DLD1 (cell line): Measurements from ENCODE around the gene NUMB.

Source experiments
- in situ Hi-C: cut with HindIII; loops from 2 replicates; pipeline ENCODE4 v1.10.0; 2017; ENCODE audit warnings: low sequenced_read_pairs

The NUMB gene

GRCh38 chr14:73458183-73458976 is at the start of gene NUMB:
Gene NUMB, minus strand, starts transcription at chr14:73458546. Its CDS starts 102,795 bp downstream, at chr14:73355751.
- in situ Hi-C loops: no loop called here

GRCh38 chr14:73503648-73504047 is 45.3 kb upstream of the NUMB start:
- in situ Hi-C loops: no loop called here

GRCh38 chr14:73502017-73502619 is 43.8 kb upstream of the NUMB start:
- in situ Hi-C loops: no loop called here

- in situ Hi-C loops: no loop called here
These were observed 42.0 kb upstream of the NUMB start for GRCh38 chr14:73500360-73500759.

- in situ Hi-C loops: no loop called here
These were observed 36.2 kb upstream of the NUMB start for GRCh38 chr14:73494593-73494992.

GRCh38 chr14:73492670-73493069 is 34.3 kb upstream of the NUMB start:
- in situ Hi-C loops: no loop called here

- in situ Hi-C loops: no loop called here
These were observed 33.8 kb upstream of the NUMB start for GRCh38 chr14:73492043-73492552.

GRCh38 chr14:73491256-73492042 is 33.1 kb upstream of the NUMB start:
- in situ Hi-C loops: no loop called here

- in situ Hi-C loops: no loop called here
These were observed 31.3 kb upstream of the NUMB start for GRCh38 chr14:73489481-73490175.

- in situ Hi-C loops: no loop called here
These were observed 20.3 kb upstream of the NUMB start for GRCh38 chr14:73478684-73479083.

- in situ Hi-C loops: no loop called here
These were observed 19.4 kb upstream of the NUMB start for GRCh38 chr14:73477618-73478266.

- in situ Hi-C loops: no loop called here
These were observed 18.1 kb upstream of the NUMB start for GRCh38 chr14:73476451-73476931.

- in situ Hi-C loops: no loop called here
These were observed 16.6 kb upstream of the NUMB start for GRCh38 chr14:73474952-73475351.

GRCh38 chr14:73472185-73473114 is 14.1 kb upstream of the NUMB start:
- in situ Hi-C loops: no loop called here

- in situ Hi-C loops: no loop called here
These were observed 13.3 kb upstream of the NUMB start for GRCh38 chr14:73471582-73472184.

GRCh38 chr14:73468828-73469375 is 10.6 kb upstream of the NUMB start:
- in situ Hi-C loops: no loop called here

GRCh38 chr14:73467800-73468199 is 9.5 kb upstream of the NUMB start:
- in situ Hi-C loops: no loop called here

- in situ Hi-C loops: no loop called here
These were observed 9.0 kb upstream of the NUMB start for GRCh38 chr14:73467377-73467776.
